ENCODE data around the gene ATP8A1. TPM values are rescaled to one million over a fixed set of nuclear protein-coding genes. Genes with fewer than 3 reads are reported as not detected.

The ATP8A1 gene
- polyA plus RNA-seq, 1 donor from 2014 or later, result 45.8 TPM

DNA sequence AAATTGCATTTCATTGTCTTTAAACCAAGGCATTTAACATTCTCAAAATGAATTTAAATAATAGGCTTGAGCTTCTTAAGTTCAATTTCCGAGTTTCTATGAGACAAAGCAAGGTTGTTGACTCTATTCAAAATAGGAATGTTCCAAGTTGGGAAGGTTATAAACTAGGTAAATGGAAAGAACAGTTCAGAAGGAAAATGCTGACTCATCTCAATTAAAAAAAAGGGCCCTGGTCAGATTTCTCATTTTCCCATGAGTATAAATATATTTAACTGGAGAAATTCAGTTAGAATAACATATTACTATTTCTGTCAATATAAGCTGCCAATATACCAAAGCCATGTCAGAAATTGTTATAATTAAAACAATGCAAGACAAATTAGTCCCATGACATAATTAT, 113.8 kb downstream of the ATP8A1 start:
- Histone ChIP-seq H3K9me3 (ENCODE audit: low read length) (no peaks in the 10 kb centered on the region), H3K9me2 (ENCODE audit: insufficient read depth, low read length) (no peaks in the 10 kb centered on the region), H3K9ac (ENCODE audit: low read length) (no peak overlapping the region), H3K4me3 (ENCODE audit: low read length) (no peak overlapping the region), H3K27me3 (ENCODE audit: insufficient read depth, low read depth, low read length) (no peaks in the 10 kb centered on the region), H3K36me3 (ENCODE audit: insufficient read depth, low read length) (no peaks in the 10 kb centered on the region), H3K4me2 (ENCODE audit: low read length) (no peak overlapping the region), H4K20me1 (ENCODE audit: insufficient read depth) (no peaks in the 10 kb centered on the region), H2AFZ (ENCODE audit: low read depth, low read length) (no peak overlapping the region), H3K27ac (ENCODE audit: low read length) (no peak overlapping the region), H3K79me2 (replicated peaks; ENCODE audit: insufficient read depth, low read length) (no peaks in the 10 kb centered on the region), H3F3A (ENCODE audit: insufficient read depth, low read length, poor library complexity, severe bottlenecking) (no peaks in the 10 kb centered on the region)
- TF ChIP-seq, protein P1, sequence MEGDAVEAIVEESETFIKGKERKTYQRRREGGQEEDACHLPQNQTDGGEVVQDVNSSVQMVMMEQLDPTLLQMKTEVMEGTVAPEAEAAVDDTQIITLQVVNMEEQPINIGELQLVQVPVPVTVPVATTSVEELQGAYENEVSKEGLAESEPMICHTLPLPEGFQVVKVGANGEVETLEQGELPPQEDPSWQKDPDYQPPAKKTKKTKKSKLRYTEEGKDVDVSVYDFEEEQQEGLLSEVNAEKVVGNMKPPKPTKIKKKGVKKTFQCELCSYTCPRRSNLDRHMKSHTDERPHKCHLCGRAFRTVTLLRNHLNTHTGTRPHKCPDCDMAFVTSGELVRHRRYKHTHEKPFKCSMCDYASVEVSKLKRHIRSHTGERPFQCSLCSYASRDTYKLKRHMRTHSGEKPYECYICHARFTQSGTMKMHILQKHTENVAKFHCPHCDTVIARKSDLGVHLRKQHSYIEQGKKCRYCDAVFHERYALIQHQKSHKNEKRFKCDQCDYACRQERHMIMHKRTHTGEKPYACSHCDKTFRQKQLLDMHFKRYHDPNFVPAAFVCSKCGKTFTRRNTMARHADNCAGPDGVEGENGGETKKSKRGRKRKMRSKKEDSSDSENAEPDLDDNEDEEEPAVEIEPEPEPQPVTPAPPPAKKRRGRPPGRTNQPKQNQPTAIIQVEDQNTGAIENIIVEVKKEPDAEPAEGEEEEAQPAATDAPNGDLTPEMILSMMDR (IDR thresholded peaks at IDR 0.05; ENCODE audit: poor library complexity, severe bottlenecking), result no peak
- TF ChIP-seq MXI1 (conservative IDR thresholded peaks at IDR 0.05; ENCODE audit: poor library complexity, severe bottlenecking) (no peak), EP300 (conservative IDR thresholded peaks at IDR 0.05; ENCODE audit: poor library complexity, severe bottlenecking) (no peak), POLR2AphosphoS5 (IDR thresholded peaks at IDR 0.05) (no peak), RAD21 (conservative IDR thresholded peaks at IDR 0.05) (no peak), SMC3 (conservative IDR thresholded peaks at IDR 0.05; ENCODE audit: poor library complexity) (no peak), TAF1 (IDR thresholded peaks at IDR 0.05; ENCODE audit: low read depth) (no peak), EZH2 (IDR thresholded peaks at IDR 0.05; ENCODE audit: borderline replicate concordance, insufficient read depth, low read length, poor library complexity, severe bottlenecking) (no peak)
- TF ChIP-seq, protein P2, sequence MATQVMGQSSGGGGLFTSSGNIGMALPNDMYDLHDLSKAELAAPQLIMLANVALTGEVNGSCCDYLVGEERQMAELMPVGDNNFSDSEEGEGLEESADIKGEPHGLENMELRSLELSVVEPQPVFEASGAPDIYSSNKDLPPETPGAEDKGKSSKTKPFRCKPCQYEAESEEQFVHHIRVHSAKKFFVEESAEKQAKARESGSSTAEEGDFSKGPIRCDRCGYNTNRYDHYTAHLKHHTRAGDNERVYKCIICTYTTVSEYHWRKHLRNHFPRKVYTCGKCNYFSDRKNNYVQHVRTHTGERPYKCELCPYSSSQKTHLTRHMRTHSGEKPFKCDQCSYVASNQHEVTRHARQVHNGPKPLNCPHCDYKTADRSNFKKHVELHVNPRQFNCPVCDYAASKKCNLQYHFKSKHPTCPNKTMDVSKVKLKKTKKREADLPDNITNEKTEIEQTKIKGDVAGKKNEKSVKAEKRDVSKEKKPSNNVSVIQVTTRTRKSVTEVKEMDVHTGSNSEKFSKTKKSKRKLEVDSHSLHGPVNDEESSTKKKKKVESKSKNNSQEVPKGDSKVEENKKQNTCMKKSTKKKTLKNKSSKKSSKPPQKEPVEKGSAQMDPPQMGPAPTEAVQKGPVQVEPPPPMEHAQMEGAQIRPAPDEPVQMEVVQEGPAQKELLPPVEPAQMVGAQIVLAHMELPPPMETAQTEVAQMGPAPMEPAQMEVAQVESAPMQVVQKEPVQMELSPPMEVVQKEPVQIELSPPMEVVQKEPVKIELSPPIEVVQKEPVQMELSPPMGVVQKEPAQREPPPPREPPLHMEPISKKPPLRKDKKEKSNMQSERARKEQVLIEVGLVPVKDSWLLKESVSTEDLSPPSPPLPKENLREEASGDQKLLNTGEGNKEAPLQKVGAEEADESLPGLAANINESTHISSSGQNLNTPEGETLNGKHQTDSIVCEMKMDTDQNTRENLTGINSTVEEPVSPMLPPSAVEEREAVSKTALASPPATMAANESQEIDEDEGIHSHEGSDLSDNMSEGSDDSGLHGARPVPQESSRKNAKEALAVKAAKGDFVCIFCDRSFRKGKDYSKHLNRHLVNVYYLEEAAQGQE (IDR thresholded peaks at IDR 0.05; ENCODE audit: borderline replicate concordance), result no peak

DNA sequence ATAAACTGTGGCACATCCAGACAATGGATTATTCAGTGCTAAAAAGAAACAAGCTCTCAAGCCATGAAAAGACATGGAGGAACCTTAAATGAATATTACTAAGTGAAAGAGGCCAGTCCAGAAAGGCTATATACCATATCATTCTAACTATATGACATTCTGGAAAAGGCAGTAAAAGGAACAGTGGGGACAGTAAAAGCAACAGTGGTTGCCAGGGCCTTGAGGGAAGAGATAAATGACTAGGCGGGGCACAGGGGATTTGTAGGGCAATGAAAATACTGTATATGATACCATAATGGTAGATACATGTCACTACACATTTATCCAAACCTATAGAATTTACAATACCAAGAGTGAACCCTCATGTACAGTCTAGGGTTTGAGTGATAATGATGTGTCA, 115.3 kb downstream of the ATP8A1 start:
- Histone ChIP-seq H2AFZ (ENCODE audit: low read depth, low read length) (no peak overlapping the region), H3K27ac (ENCODE audit: low read length) (no peak overlapping the region), H3K4me3 (ENCODE audit: low read length) (no peak overlapping the region), H3K9me2 (ENCODE audit: insufficient read depth, low read length) (no peaks in the 10 kb centered on the region), H3F3A (ENCODE audit: insufficient read depth, low read length, poor library complexity, severe bottlenecking) (no peaks in the 10 kb centered on the region), H3K36me3 (ENCODE audit: insufficient read depth, low read length) (no peaks in the 10 kb centered on the region), H3K79me2 (replicated peaks; ENCODE audit: insufficient read depth, low read length) (no peaks in the 10 kb centered on the region), H4K20me1 (ENCODE audit: insufficient read depth) (no peaks in the 10 kb centered on the region), H3K4me2 (ENCODE audit: low read length) (no peak overlapping the region), H3K9ac (ENCODE audit: low read length) (no peak overlapping the region), H3K9me3 (ENCODE audit: low read length) (no peaks in the 10 kb centered on the region), H3K27me3 (ENCODE audit: insufficient read depth, low read depth, low read length) (no peaks in the 10 kb centered on the region)
- TF ChIP-seq, protein P1 (IDR thresholded peaks at IDR 0.05; ENCODE audit: poor library complexity, severe bottlenecking), result no peak
- TF ChIP-seq, protein P2 (IDR thresholded peaks at IDR 0.05; ENCODE audit: borderline replicate concordance), result no peak
- TF ChIP-seq TAF1 (IDR thresholded peaks at IDR 0.05; ENCODE audit: low read depth) (no peak), EZH2 (IDR thresholded peaks at IDR 0.05; ENCODE audit: borderline replicate concordance, insufficient read depth, low read length, poor library complexity, severe bottlenecking) (no peak), RAD21 (conservative IDR thresholded peaks at IDR 0.05) (no peak), MXI1 (conservative IDR thresholded peaks at IDR 0.05; ENCODE audit: poor library complexity, severe bottlenecking) (no peak), POLR2AphosphoS5 (IDR thresholded peaks at IDR 0.05) (no peak), SMC3 (conservative IDR thresholded peaks at IDR 0.05; ENCODE audit: poor library complexity) (no peak), EP300 (conservative IDR thresholded peaks at IDR 0.05; ENCODE audit: poor library complexity, severe bottlenecking) (no peak)
